CD4-positive, alpha-beta T cell treated with Interleukin-6 at 100 ng/mL for 8 hours (primary cell): ENCODE data around the gene PRDM16.

Experiments used
- DNase-seq: peaks from one replicate; pipeline ENCODE4 v3.0.0-alpha.2; 2020; ENCODE audit warnings: mixed read lengths, low spot score

PRDM16 gene

GRCh38 chr1:3356827-3357460, 287.9 kb downstream of the PRDM16 start:
- DNase-seq: no peak

- no peak for DNase-seq
Observed at GRCh38 chr1:3357526-3358297, 288.7 kb downstream of the PRDM16 start.

GRCh38 chr1:3359351-3359750, 290.3 kb downstream of the PRDM16 start:
- no peak for DNase-seq

- no peak for DNase-seq
Observed at GRCh38 chr1:3359756-3360440, 290.9 kb downstream of the PRDM16 start.

- DNase-seq: no peak
Observed at GRCh38 chr1:3360646-3361257, 291.7 kb downstream of the PRDM16 start.

- DNase-seq: no peak
Observed at GRCh38 chr1:3363023-3363422, 294.0 kb downstream of the PRDM16 start.

- no peak for DNase-seq
Observed at GRCh38 chr1:3363756-3364155, 294.8 kb downstream of the PRDM16 start.

- DNase-seq: no peak
Observed at GRCh38 chr1:3364551-3364950, 295.5 kb downstream of the PRDM16 start.

- DNase-seq: no peak
Observed at GRCh38 chr1:3364983-3365382, 296.0 kb downstream of the PRDM16 start.

- no peak for DNase-seq
Observed at GRCh38 chr1:3365523-3366125, 296.6 kb downstream of the PRDM16 start.

- DNase-seq: no peak
Observed at GRCh38 chr1:3366126-3367051, 297.4 kb downstream of the PRDM16 start.

- DNase-seq: no peak
Observed at GRCh38 chr1:3367376-3367775, 298.4 kb downstream of the PRDM16 start.

GRCh38 chr1:3368059-3368458, 299.1 kb downstream of the PRDM16 start:
- no peak for DNase-seq

GRCh38 chr1:3368711-3369445, 299.9 kb downstream of the PRDM16 start:
- DNase-seq: no peak

- DNase-seq: no peak
Observed at GRCh38 chr1:3369446-3370076, 300.6 kb downstream of the PRDM16 start.

GRCh38 chr1:3370856-3371703, 302.1 kb downstream of the PRDM16 start:
- DNase-seq: no peak

- no peak for DNase-seq
Observed at GRCh38 chr1:3372317-3372716, 303.3 kb downstream of the PRDM16 start.

GRCh38 chr1:3373175-3373574, 304.2 kb downstream of the PRDM16 start:
- no peak for DNase-seq
